HG03045 (cell line): ENCODE results near the gene OXNAD1.

Experiments
- ATAC-seq: cut with Tn5 transposase; IDR thresholded peaks from one replicate; pipeline ENCODE4 v1.9.1; 2021; ENCODE audit warnings: mild to moderate bottlenecking, moderate library complexity; ENCODE audit not compliant: unreplicated experiment

The OXNAD1 gene

GRCh38 chr3:16277471-16277870, 12.5 kb downstream of the OXNAD1 start:
- ATAC-seq: no peak

GRCh38 chr3:16279010-16279801, 14.2 kb downstream of the OXNAD1 start:
- no peak for ATAC-seq

GRCh38 chr3:16280671-16281070, 15.7 kb downstream of the OXNAD1 start:
- no peak for ATAC-seq

- ATAC-seq: no peak
Measured at GRCh38 chr3:16284633-16285032, 19.6 kb downstream of the OXNAD1 start.

- no peak for ATAC-seq
Measured at GRCh38 chr3:16286161-16286560, 21.1 kb downstream of the OXNAD1 start.

GRCh38 chr3:16286751-16287543, 21.9 kb downstream of the OXNAD1 start:
- no peak for ATAC-seq

GRCh38 chr3:16288664-16289063, 23.7 kb downstream of the OXNAD1 start:
- no peak for ATAC-seq

- ATAC-seq: no peak
Measured at GRCh38 chr3:16289144-16289889, 24.3 kb downstream of the OXNAD1 start.

- ATAC-seq: no peak
Measured at GRCh38 chr3:16290007-16290826, 25.2 kb downstream of the OXNAD1 start.

GRCh38 chr3:16290827-16291196, 25.8 kb downstream of the OXNAD1 start:
- ATAC-seq: no peak

GRCh38 chr3:16294844-16295243, 29.8 kb downstream of the OXNAD1 start:
- ATAC-seq: no peak

GRCh38 chr3:16295298-16295890, 30.4 kb downstream of the OXNAD1 start:
- no peak for ATAC-seq

GRCh38 chr3:16297997-16298885, 33.2 kb downstream of the OXNAD1 start:
- no peak for ATAC-seq

GRCh38 chr3:16298891-16299290, 33.9 kb downstream of the OXNAD1 start:
- no peak for ATAC-seq

GRCh38 chr3:16299746-16300145, 34.7 kb downstream of the OXNAD1 start:
- ATAC-seq: no peak

GRCh38 chr3:16300307-16300706, 35.3 kb downstream of the OXNAD1 start:
- ATAC-seq: no peak

GRCh38 chr3:16300881-16301359, 35.9 kb downstream of the OXNAD1 start:
- ATAC-seq: no peak

- ATAC-seq: no peak
Measured at GRCh38 chr3:16301507-16301906, 36.5 kb downstream of the OXNAD1 start.

- ATAC-seq: no peak
Measured at GRCh38 chr3:16302082-16302631, 37.1 kb downstream of the OXNAD1 start.
